Hepatocyte (in vitro differentiated cells): Measurements from ENCODE around the gene NEAT1. TPM values are rescaled to one million over a fixed set of nuclear protein-coding genes. Genes with fewer than 3 reads are reported as not detected.
A peak's percentile ranks its signal among the peaks of the same experiment; 100 is the strongest.

Source experiments
- DNase-seq: peaks from one replicate; pipeline ENCODE4 v3.0.0-alpha.2; 2016; ENCODE audit warnings: low spot score
- H2AFZ ChIP-seq: fragments of 200-600 bp; sonication (generic); 2 replicates; pipeline ENCODE4 v1.6.0; 2016; ENCODE audit warnings: antibody characterized with exemption, mild to moderate bottlenecking
- H3K27ac ChIP-seq: fragments of 200-600 bp; sonication (generic); 2 replicates; pipeline ENCODE4 v1.5.1; 2016; ENCODE audit warnings: mild to moderate bottlenecking
- H3K27me3 ChIP-seq: fragments of 200-600 bp; sonication (generic); 2 replicates; pipeline ENCODE4 v1.6.1; 2016
- H3K36me3 ChIP-seq: fragments of 200-600 bp; sonication (generic); replicated peaks from 2 replicates; pipeline ENCODE4 v1.5.1; 2016; ENCODE audit warnings: low read depth; ENCODE audit not compliant: insufficient read depth
- H3K4me1 ChIP-seq: fragments of 200-600 bp; sonication (generic); 2 replicates; pipeline ENCODE4 v1.5.1; 2016; ENCODE audit warnings: mild to moderate bottlenecking, moderate library complexity; ENCODE audit not compliant: insufficient read depth
- H3K4me2 ChIP-seq: fragments of 200-600 bp; sonication (generic); 2 replicates; pipeline ENCODE4 v1.6.0; 2016
- H3K4me3 ChIP-seq: fragments of 200-600 bp; sonication (generic); 2 replicates; pipeline ENCODE4 v1.5.1; 2016; ENCODE audit warnings: mild to moderate bottlenecking
- H3K79me2 ChIP-seq: fragments of 200-600 bp; sonication (generic); 2 replicates; pipeline ENCODE4 v1.6.0; 2017; ENCODE audit warnings: mild to moderate bottlenecking
- H3K9me2 ChIP-seq: fragments of 200-600 bp; sonication (generic); replicated peaks from 2 replicates; pipeline ENCODE4 v1.6.0; 2017; ENCODE audit warnings: mild to moderate bottlenecking; ENCODE audit not compliant: insufficient read depth
- H3K9me3 ChIP-seq: fragments of 200-600 bp; sonication (generic); 2 replicates; pipeline ENCODE4 v1.5.1; 2016; ENCODE audit warnings: low read depth, mild to moderate bottlenecking
- H4K20me1 ChIP-seq: fragments of 200-600 bp; sonication (generic); 2 replicates; pipeline ENCODE4 v1.6.0; 2016; ENCODE audit warnings: mild to moderate bottlenecking; ENCODE audit not compliant: insufficient read depth, poor library complexity, severe bottlenecking
- CTCF ChIP-seq: fragments of 200-600 bp; sonication (generic); IDR thresholded peaks from 2 replicates; pipeline ENCODE4 v1.5.1; 2016; ENCODE audit warnings: antibody characterized with exemption, mild to moderate bottlenecking; ENCODE audit not compliant: poor library complexity
- EZH2 ChIP-seq: fragments of 200-600 bp; sonication (generic); IDR thresholded peaks from 2 replicates; pipeline ENCODE4 v1.6.1; 2016; ENCODE audit warnings: antibody characterized with exemption, mild to moderate bottlenecking, borderline replicate concordance
- EZH2phosphoT487 ChIP-seq: fragments of 200-600 bp; sonication (generic); IDR thresholded peaks from one replicate; pipeline ENCODE4 v1.6.1; 2018; ENCODE audit warnings: antibody characterized with exemption, mild to moderate bottlenecking, low read depth, moderate library complexity; ENCODE audit not compliant: unreplicated experiment, severe bottlenecking
- WGBS: methylation state at CpG from one replicate; pipeline ENCODE4 v1.1.6; 2016; ENCODE audit warnings: low lambda C conversion rate; ENCODE audit errors: missing lambda C conversion rate; 5-methylcytosine and 5-hydroxymethylcytosine counted together
- polyA plus RNA-seq: library from polyadenylated mRNA; unstranded; fragments of >200 nt; fragmentation: Nextera tagmentation; extraction: Ambion mirVana; gene quantifications from 2 replicates; pipeline ENCODE4 v1.2.1, GENCODE V29; 2016
- total RNA-seq: library from RNA; depleted of rRNA; stranded (reverse); fragments of >200 nt; gene quantifications from 2 replicates; pipeline ENCODE4 v1.2.3, GENCODE V29; 2014

The NEAT1 gene
- total and polyA plus RNA-seq, 2 experiments from 2014 or later, result 130 to 168 TPM

GRCh38 chr11:65376138-65376713 lies 46.4 kb upstream of the NEAT1 start:
- Histone ChIP-seq H2AFZ (no peak overlapping the region), H4K20me1 (no peaks in the 10 kb centered on the region), H3K79me2 (peaks cover 3% of the 10 kb centered on the region), H3K36me3 (no peaks in the 10 kb centered on the region), H3K9me3 (no peaks in the 10 kb centered on the region), H3K27me3 (no peaks in the 10 kb centered on the region), H3K27ac (no peak overlapping the region), H3K4me2 (no peak overlapping the region), H3K9me2 (no peaks in the 10 kb centered on the region), H3K4me1 (peaks cover 25% of the 10 kb centered on the region), H3K4me3 (no peak overlapping the region)
- WGBS, result 93% methylated on average over 16 of the region's 16 CpGs
- no peak for TF ChIP-seq CTCF
- no peak for TF ChIP-seq EZH2
- TF ChIP-seq EZH2phosphoT487, result no peak
- DNase-seq, result no peak

DNA sequence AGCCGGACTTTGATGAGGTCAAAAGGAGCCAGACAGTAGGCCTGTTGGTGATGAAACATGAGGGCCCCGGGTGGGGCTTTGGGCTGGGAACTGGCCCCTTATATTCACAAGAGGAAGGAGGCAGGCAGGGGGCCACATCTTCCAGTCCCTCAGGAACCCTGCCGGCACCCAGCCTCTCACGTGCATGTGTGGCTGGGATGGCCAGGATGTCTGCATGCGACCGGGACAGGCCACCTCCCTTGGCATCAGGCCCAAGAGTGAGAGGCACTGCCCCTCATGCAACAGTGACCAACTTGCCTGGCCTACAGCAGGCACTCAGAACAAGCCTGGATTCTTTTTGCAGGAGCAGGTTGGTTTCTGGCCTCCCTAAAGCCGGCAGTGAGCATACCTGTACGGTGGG lies 45.6 kb upstream of the NEAT1 start:
- no peak overlapping the region for H3K4me2 ChIP-seq
- H3K9me3 ChIP-seq, result no peaks in the 10 kb centered on the region
- no peak for TF ChIP-seq EZH2
- TF ChIP-seq CTCF, result no peak
- TF ChIP-seq EZH2phosphoT487, result no peak
- no peak for DNase-seq
- H3K36me3 ChIP-seq, result no peaks in the 10 kb centered on the region
- H3K27me3 ChIP-seq, result no peaks in the 10 kb centered on the region
- peaks cover 3% of the 10 kb centered on the region for H3K79me2 ChIP-seq
- H3K9me2 ChIP-seq, result no peaks in the 10 kb centered on the region
- no peak overlapping the region for H3K27ac ChIP-seq
- 88% methylated on average over 7 of the region's 8 CpGs for WGBS
- peaks cover 33% of the 10 kb centered on the region for H3K4me1 ChIP-seq
- H2AFZ ChIP-seq, result no peak overlapping the region
- H4K20me1 ChIP-seq, result no peaks in the 10 kb centered on the region
- H3K4me3 ChIP-seq, result no peak overlapping the region

DNA sequence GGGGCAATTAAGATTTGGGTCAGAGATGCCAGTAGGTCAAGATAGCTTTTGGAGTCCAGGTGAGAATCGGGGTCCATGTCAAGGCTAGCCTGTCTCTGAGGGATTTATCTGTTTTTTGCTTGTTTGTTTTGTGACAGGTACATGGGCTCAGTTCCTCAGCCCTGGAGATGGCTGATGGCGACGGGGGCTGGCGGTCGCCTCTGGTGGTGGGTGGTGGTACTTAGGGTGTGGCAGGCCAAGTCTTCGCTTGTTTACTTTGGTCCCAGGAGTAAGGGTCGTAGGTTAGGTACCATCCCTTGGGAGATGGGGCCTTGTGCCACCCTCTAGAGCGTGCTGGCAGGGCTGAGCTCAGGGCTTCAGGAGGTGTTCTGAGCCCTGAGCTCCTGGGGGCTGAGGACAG lies 44.8 kb upstream of the NEAT1 start:
- Histone ChIP-seq H2AFZ (no peak overlapping the region), H3K9me3 (no peaks in the 10 kb centered on the region), H4K20me1 (no peaks in the 10 kb centered on the region), H3K79me2 (peaks cover 3% of the 10 kb centered on the region), H3K36me3 (no peaks in the 10 kb centered on the region), H3K4me1 (peaks cover 37% of the 10 kb centered on the region), H3K4me2 (peak overlapping the region; percentile 7), H3K9me2 (no peaks in the 10 kb centered on the region), H3K4me3 (no peak overlapping the region), H3K27ac (peak overlapping the region; percentile 5), H3K27me3 (no peaks in the 10 kb centered on the region)
- TF ChIP-seq EZH2phosphoT487, result no peak
- TF ChIP-seq EZH2, result no peak
- no peak for TF ChIP-seq CTCF
- DNase-seq, result no peak
- 88% methylated on average over 8 of the region's 8 CpGs for WGBS
